Mucosa of descending colon (tissue), 3 donors: ENCODE data around the gene SCTR. TPM values are rescaled to one million over a fixed set of nuclear protein-coding genes. Genes with fewer than 3 reads are reported as not detected.

ENCODE experiments used
- ATAC-seq: fragments of 200-7000 bp; cut with Tn5 transposase; one replicate; pipeline ENCODE4 v1.9.1; 2020; ENCODE audit warnings: mild to moderate bottlenecking, moderate library complexity
- DNase-seq, 3 donors: peaks; one replicate each; pipeline ENCODE4 v3.0.0-alpha.2; 2020
- H3K36me3 ChIP-seq: fragments of 200-600 bp; one replicate; pipeline ENCODE4 v1.8.0; 2021; ENCODE audit warnings: low read depth, mild to moderate bottlenecking
- H3K4me1 ChIP-seq: fragments of 200-600 bp; one replicate; pipeline ENCODE4 v1.8.0; 2021; ENCODE audit warnings: low read depth, mild to moderate bottlenecking
- H3K4me3 ChIP-seq: fragments of 200-600 bp; one replicate; pipeline ENCODE4 v1.8.0; 2021; ENCODE audit warnings: mild to moderate bottlenecking
- H3K9me3 ChIP-seq: fragments of 200-600 bp; one replicate; pipeline ENCODE4 v1.8.0; 2021; ENCODE audit warnings: mild to moderate bottlenecking
- intact Hi-C, 2 donors: fragments of 100-400 bp; cut with DNase I in 1 of 2; cut with micrococcal nuclease in 1 of 2; formaldehyde crosslinking; loops; one replicate each; pipeline versions ENCODE4 v1.11.0 to v1.11.1; 2022; cut with DNase I, micrococcal nuclease
- total RNA-seq, 3 donors: library from RNA; stranded (reverse); fragmentation: NEBNext Ultra II Directional in 2 of 3; extraction: Animal tissue kit (Norgen Biotek cat#: 25700) in 2 of 3; gene quantifications; one replicate each; pipeline versions ENCODE4 v1.2.1 to v1.2.4, GENCODE V29; 2021 to 2023
- TF ChIP-seq, protein P1 (sequence below): fragments of 200-600 bp; IDR thresholded peaks from one replicate; pipeline ENCODE4 v1.8.0; 2022; ENCODE audit warnings: antibody characterized with exemption, mild to moderate bottlenecking
- donor health status: DM: no; HTN: no; CAD: no; lungs with moderate emphysema.
- donor health status: DM: no; HTN: no; CAD: no.
- donor health status: DM: no; HTN: yes; CAD: no.

SCTR gene
- total RNA-seq, 3 donors from 2014 or later = 0.25 to 0.32 TPM; not detected in 1

DNA sequence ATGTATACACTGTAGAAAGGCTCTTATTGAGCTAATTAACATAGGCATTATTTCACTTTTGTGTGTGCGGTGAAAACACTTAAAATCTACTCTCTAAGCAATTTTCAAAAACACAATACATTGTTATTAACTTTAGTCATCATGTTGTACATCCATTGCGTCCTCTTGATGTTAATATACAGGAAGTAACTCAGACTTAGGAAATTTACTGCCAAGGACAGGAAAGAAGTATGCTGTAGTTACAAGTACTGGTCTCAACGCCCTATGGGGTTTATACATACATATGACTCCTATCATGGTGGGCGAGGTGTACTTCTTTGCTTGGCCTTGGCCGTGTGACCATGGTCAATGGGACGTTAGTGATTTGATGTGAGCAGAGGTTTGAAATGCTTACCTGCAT lies 15.5 kb downstream of the SCTR start:
- Histone ChIP-seq H3K36me3 (no peaks in the 10 kb centered on the region), H3K4me3 (no peak overlapping the region), H3K4me1 (no peaks in the 10 kb centered on the region), H3K9me3 (no peaks in the 10 kb centered on the region)
- ATAC-seq (no peak), DNase-seq (no peak)
- intact Hi-C loops = no loop called here
- TF ChIP-seq, protein P1, sequence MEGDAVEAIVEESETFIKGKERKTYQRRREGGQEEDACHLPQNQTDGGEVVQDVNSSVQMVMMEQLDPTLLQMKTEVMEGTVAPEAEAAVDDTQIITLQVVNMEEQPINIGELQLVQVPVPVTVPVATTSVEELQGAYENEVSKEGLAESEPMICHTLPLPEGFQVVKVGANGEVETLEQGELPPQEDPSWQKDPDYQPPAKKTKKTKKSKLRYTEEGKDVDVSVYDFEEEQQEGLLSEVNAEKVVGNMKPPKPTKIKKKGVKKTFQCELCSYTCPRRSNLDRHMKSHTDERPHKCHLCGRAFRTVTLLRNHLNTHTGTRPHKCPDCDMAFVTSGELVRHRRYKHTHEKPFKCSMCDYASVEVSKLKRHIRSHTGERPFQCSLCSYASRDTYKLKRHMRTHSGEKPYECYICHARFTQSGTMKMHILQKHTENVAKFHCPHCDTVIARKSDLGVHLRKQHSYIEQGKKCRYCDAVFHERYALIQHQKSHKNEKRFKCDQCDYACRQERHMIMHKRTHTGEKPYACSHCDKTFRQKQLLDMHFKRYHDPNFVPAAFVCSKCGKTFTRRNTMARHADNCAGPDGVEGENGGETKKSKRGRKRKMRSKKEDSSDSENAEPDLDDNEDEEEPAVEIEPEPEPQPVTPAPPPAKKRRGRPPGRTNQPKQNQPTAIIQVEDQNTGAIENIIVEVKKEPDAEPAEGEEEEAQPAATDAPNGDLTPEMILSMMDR = no peak

DNA sequence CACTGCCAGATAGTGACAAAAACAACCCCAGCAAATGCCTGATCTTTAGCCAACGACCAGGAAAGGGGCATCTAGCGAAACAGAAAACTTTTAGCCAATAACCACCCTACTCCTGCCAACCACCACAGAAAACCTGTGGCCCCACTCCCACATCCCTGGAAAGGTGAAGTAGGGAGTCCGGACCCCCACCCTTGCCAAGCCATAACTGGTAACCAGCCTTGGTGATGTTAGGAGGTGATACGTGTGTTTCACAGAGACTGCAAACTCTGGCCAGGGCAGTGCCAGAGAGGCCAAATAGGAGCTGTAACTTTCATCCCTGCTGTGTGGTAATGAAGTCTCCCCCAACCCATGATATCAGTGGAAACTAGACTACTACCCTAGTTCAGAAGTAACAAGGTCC lies 27.6 kb downstream of the SCTR start:
- H3K9me3 ChIP-seq = peaks cover 11% of the 10 kb centered on the region
- intact Hi-C loops = no loop called here
- ATAC-seq (no peak), DNase-seq (no peak)
- H3K4me3 ChIP-seq = no peak overlapping the region
- TF ChIP-seq, protein P1 = no peak
- H3K4me1 ChIP-seq = no peaks in the 10 kb centered on the region
- H3K36me3 ChIP-seq = no peaks in the 10 kb centered on the region

DNA sequence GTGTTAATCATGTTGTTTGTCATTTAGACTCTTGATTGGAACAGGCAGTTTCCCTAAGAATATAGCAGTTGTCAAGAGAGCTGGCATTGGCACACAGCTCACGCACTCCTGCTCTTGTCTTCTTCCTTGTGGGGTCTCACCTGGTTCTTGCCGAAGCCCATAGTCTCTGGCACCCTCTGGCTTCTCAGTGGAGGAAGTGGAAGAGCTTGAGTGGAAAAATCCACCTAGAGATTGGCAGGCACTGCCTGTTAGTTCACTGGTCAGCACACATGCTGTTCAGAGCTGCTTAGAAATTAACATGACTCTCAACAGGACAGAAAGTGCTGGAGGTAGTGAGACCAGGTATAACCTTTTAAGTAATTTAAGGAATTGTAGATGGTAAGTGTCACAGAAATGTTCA lies 28.3 kb downstream of the SCTR start:
- no peaks in the 10 kb centered on the region for H3K4me1 ChIP-seq
- intact Hi-C loops = no loop called here
- TF ChIP-seq, protein P1 = no peak
- peaks cover 11% of the 10 kb centered on the region for H3K9me3 ChIP-seq
- H3K4me3 ChIP-seq = no peak overlapping the region
- no peaks in the 10 kb centered on the region for H3K36me3 ChIP-seq
- ATAC-seq = no peak
- DNase-seq = no peak

DNA sequence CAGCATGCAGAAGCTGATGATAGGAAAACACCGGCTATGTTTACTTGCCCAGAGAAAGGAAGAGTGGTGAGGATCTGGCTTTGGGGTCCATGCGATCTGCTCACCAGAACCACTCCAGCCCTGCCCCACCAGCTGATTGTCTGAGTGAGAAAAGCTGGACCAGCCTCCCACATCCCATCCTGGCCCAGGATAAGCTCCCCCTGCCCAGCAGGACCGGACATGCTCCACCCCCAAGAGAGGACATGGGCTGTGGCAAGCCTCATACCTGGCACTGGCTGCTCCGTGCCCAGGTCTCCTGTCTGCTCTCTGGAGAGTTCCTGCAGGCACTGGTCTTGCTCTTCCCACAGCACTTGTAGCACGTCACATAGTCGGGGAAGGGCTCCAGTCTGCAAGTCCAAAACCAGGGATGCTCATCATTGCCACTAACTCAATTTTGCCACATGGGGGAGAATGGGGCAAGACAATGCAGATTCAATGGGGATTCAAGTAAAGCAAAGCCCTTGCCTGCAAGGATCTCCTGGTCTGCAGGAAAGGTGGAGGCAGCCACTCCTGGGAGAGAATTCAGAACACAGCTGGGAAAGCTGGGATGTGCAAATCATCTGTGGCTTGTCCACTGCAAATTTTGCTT lies 30.0 kb downstream of the SCTR start:
- Histone ChIP-seq H3K4me3 (no peak overlapping the region), H3K36me3 (no peaks in the 10 kb centered on the region), H3K4me1 (no peaks in the 10 kb centered on the region), H3K9me3 (no peaks in the 10 kb centered on the region)
- DNase-seq (no peak), ATAC-seq (no peak)
- TF ChIP-seq, protein P1 = no peak
- intact Hi-C loops = no loop called here

DNA sequence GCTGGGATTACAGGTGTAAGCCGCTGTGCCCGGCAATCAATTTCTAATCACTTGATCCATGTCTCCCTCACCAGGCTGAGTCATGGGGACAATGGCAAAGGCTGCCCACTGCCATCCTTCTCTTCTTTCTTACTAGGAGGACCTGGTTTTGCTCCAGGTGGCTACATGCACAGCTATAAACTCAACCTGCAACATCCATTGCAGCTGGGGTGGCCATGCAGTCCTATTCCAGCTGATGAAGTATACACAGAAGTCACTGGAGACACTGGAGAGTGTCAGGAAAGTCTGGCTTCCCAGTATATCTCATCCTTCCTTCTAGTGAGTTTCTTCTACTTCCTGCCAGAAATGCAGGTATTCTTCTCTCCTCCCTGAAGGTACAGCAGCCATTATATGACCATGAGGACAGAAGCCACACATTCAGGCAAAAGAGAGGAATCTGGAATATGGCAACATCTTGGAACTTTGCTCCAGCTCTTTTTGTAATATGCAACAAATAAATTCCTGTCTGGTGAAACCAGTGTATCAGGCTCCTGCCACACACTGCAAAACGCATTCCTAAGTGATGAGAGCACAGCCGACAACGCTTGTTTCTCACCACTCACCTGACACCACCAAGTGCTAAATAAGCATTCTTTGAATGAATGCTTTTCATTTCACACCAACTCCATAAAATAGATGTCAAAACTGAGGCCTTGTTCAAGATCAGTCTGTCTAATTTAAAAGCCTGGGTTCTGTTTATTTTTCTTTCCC lies 32.3 kb downstream of the SCTR start:
- DNase-seq (no peak), ATAC-seq (peak; percentile 43)
- TF ChIP-seq, protein P1 = no peak
- H3K36me3 ChIP-seq = no peaks in the 10 kb centered on the region
- H3K4me3 ChIP-seq = no peak overlapping the region
- peaks cover 10% of the 10 kb centered on the region for H3K4me1 ChIP-seq
- intact Hi-C loops = no loop called here
- H3K9me3 ChIP-seq = no peaks in the 10 kb centered on the region
